SKM-1 treated with dmso at 0.1 percent for 144 hours (cell line): Measurements from ENCODE around the gene SPATC1L.
"Not testable (repeated sequence)": the region's sequence is repeated elsewhere in the genome, so short reads cannot be mapped to it uniquely, and the experiment has no call there.

Experiments
- DNase-seq: peaks from one replicate; lab custom pipeline; 2025; ENCODE audit not compliant: unreplicated experiment; lab: John Stamatoyannopoulos, UW

Gene SPATC1L

GRCh38 chr21:46184625-46185555 lies 631 bp upstream of the SPATC1L start:
- DNase-seq: peak; percentile 72

- not testable (repeated sequence) for DNase-seq
These were observed 836 bp downstream of the SPATC1L start for GRCh38 chr21:46183337-46183909.

- DNase-seq: no peak
These were observed 1.5 kb downstream of the SPATC1L start for GRCh38 chr21:46182548-46183336.

- no peak for DNase-seq
These were observed 2.2 kb downstream of the SPATC1L start for GRCh38 chr21:46181953-46182547.

GRCh38 chr21:46181436-46181835 lies 2.8 kb downstream of the SPATC1L start:
- DNase-seq: no peak

- no peak for DNase-seq
These were observed 3.4 kb downstream of the SPATC1L start for GRCh38 chr21:46180778-46181391.

GRCh38 chr21:46180079-46180722 lies 4.1 kb downstream of the SPATC1L start:
- DNase-seq: no peak

- no peak for DNase-seq
These were observed 4.6 kb downstream of the SPATC1L start for GRCh38 chr21:46179708-46180078.

- DNase-seq: no peak
These were observed 5.3 kb downstream of the SPATC1L start for GRCh38 chr21:46178961-46179360.

GRCh38 chr21:46176443-46177129 lies 7.7 kb downstream of the SPATC1L start:
- not testable (repeated sequence) for DNase-seq

GRCh38 chr21:46173573-46173972 lies 10.7 kb downstream of the SPATC1L start:
- no peak for DNase-seq

- DNase-seq: no peak
These were observed 11.3 kb downstream of the SPATC1L start for GRCh38 chr21:46172863-46173528.

GRCh38 chr21:46171996-46172862 lies 12.0 kb downstream of the SPATC1L start:
- DNase-seq: no peak

- DNase-seq: no peak
These were observed 12.7 kb downstream of the SPATC1L start for GRCh38 chr21:46171585-46171984.

- DNase-seq: not testable (repeated sequence)
These were observed 13.6 kb downstream of the SPATC1L start for GRCh38 chr21:46170436-46171193.

- DNase-seq: no peak
These were observed 15.4 kb downstream of the SPATC1L start for GRCh38 chr21:46168659-46169386.

- DNase-seq: no peak
These were observed 16.0 kb downstream of the SPATC1L start for GRCh38 chr21:46168238-46168637.
